Stimulated activated CD4-positive, alpha-beta T cell treated with anti-CD3 and anti-CD28 coated beads, Interleukin-4, amount 100 ng/mL, for 24 hours (primary cell): ENCODE data around the gene OMG.

Source experiments
- DNase-seq: peaks from one replicate; pipeline ENCODE4 v3.0.0-alpha.2; 2020

OMG gene

GRCh38 chr17:31256936-31257335, 40.1 kb downstream of the OMG start:
- DNase-seq = no peak

GRCh38 chr17:31254654-31255053, 42.4 kb downstream of the OMG start:
- no peak for DNase-seq

- DNase-seq = no peak
These were observed 44.3 kb downstream of the OMG start for GRCh38 chr17:31252741-31253140.

- DNase-seq = no peak
These were observed 45.1 kb downstream of the OMG start for GRCh38 chr17:31251970-31252328.

- DNase-seq = no peak
These were observed 45.7 kb downstream of the OMG start for GRCh38 chr17:31251105-31251969.

GRCh38 chr17:31250229-31250628, 46.8 kb downstream of the OMG start:
- no peak for DNase-seq

GRCh38 chr17:31249835-31250141, 47.3 kb downstream of the OMG start:
- no peak for DNase-seq

- no peak for DNase-seq
These were observed 47.8 kb downstream of the OMG start for GRCh38 chr17:31248986-31249834.
